ENCODE results near the gene GPR137B. TPM values are rescaled to one million over a fixed set of nuclear protein-coding genes. Genes with fewer than 3 reads are reported as not detected.

Gene GPR137B
- total and polyA plus RNA-seq, 8 donors = 9.3 to 37.4 (median 12.7) TPM

- Histone ChIP-seq H3K9me3 (no peaks in the 10 kb centered on the region), H3K36me3 (no peaks in the 10 kb centered on the region), H3K4me3 (no peak overlapping the region), H3K4me1 (no peaks in the 10 kb centered on the region), H3K27ac (no peak overlapping the region), H3K27me3 (peaks cover 0 to 19% of the 10 kb centered on the region in 2 donors)
- DNase-seq = no peak
- intact Hi-C loops (cut with DNase I) = no loop called here
- ATAC-seq = no peak
- TF ChIP-seq CTCF (IDR thresholded peaks at IDR 0.05) = no peak
Observed at GRCh38 chr1:236132420-236133046, 9.8 kb upstream of the GPR137B start.

DNA sequence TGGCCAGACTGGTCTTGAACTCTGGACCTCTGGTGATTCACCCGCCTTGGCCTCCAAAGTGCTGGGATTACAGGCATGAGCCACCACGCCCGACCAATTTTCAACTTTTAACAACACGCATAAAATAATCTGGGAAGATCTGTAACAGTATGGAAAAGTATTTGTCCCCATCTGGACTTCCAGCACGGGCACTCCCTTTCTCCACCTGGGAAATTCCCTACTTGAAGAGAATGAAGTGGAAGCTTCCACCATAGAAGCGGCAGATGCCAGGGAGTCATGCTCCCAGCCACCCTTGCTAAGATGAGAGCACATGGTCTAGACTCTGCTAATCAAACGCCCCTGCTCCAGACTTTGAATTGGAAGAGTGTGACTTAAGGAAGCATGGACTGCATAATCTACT lies 9.0 kb upstream of the GPR137B start:
- H3K9me3 ChIP-seq = no peaks in the 10 kb centered on the region
- no peak overlapping the region for H3K4me3 ChIP-seq
- H3K27me3 ChIP-seq = peaks cover 0 to 27% of the 10 kb centered on the region in 2 donors
- no peak overlapping the region for H3K27ac ChIP-seq
- no peaks in the 10 kb centered on the region for H3K36me3 ChIP-seq
- H3K4me1 ChIP-seq = no peaks in the 10 kb centered on the region
- TF ChIP-seq CTCF (IDR thresholded peaks at IDR 0.05) = no peak
- intact Hi-C loops (cut with DNase I) = no loop called here
- ATAC-seq (no peak), DNase-seq (no peak)

- no peak for TF ChIP-seq CTCF (IDR thresholded peaks at IDR 0.05)
- intact Hi-C loops (cut with DNase I) = no loop called here
- H3K36me3 ChIP-seq = no peaks in the 10 kb centered on the region
- no peak overlapping the region for H3K27ac ChIP-seq
- H3K27me3 ChIP-seq = peaks cover 0 to 30% of the 10 kb centered on the region in 2 donors
- no peak overlapping the region for H3K4me3 ChIP-seq
- no peaks in the 10 kb centered on the region for H3K4me1 ChIP-seq
- no peak for DNase-seq
- no peak for ATAC-seq
- no peaks in the 10 kb centered on the region for H3K9me3 ChIP-seq
Observed at GRCh38 chr1:236133802-236134201, 8.5 kb upstream of the GPR137B start.

- peaks cover 0 to 12% of the 10 kb centered on the region in 2 donors for H3K4me1 ChIP-seq
- ATAC-seq (no peak), DNase-seq (no peak)
- intact Hi-C loops (cut with DNase I) = no loop called here
- TF ChIP-seq CTCF (IDR thresholded peaks at IDR 0.05) = no peak
- H3K9me3 ChIP-seq = no peaks in the 10 kb centered on the region
- peaks cover 0 to 60% of the 10 kb centered on the region in 2 donors for H3K27me3 ChIP-seq
- no peaks in the 10 kb centered on the region for H3K36me3 ChIP-seq
- H3K27ac ChIP-seq = no peak overlapping the region
- H3K4me3 ChIP-seq = no peak overlapping the region
Observed at GRCh38 chr1:236137285-236137852, 5.0 kb upstream of the GPR137B start.

GRCh38 chr1:236139495-236139894 lies 2.8 kb upstream of the GPR137B start:
- no peak overlapping the region for H3K4me3 ChIP-seq
- no peak for DNase-seq
- TF ChIP-seq CTCF (IDR thresholded peaks at IDR 0.05) = no peak
- H3K36me3 ChIP-seq = no peaks in the 10 kb centered on the region
- no peak overlapping the region for H3K27ac ChIP-seq
- peaks cover 7 to 27% of the 10 kb centered on the region in 2 donors for H3K4me1 ChIP-seq
- intact Hi-C loops (cut with DNase I) = no loop called here
- peaks cover 0 to 59% of the 10 kb centered on the region in 2 donors for H3K27me3 ChIP-seq
- ATAC-seq = no peak
- H3K9me3 ChIP-seq = no peaks in the 10 kb centered on the region

Measured in left lung (tissue), 10 donors.